H1 (cell line): Measurements from ENCODE around the gene BEST3. TPM values are rescaled to one million over a fixed set of nuclear protein-coding genes. Genes with fewer than 3 reads are reported as not detected.

Experiments used
- CTCF ChIA-PET: fragments of 300-600 bp; sonication (Branson Sonifier 250); formaldehyde crosslinking; loops from one replicate; lab custom pipeline; 2021; ENCODE audit not compliant: partially characterized antibody; lab: Charles Lee
- POLR2A ChIA-PET: fragments of 300-600 bp; sonication (Branson Sonifier 250); formaldehyde crosslinking; loops from one replicate; lab custom pipeline; 2021; ENCODE audit warnings: inconsistent platforms; ENCODE audit not compliant: partially characterized antibody; lab: Charles Lee
- DNase-seq, 2 experiments: peaks; one replicate each; pipeline versions ENCODE4 v3.0.0 to v3.0.0-alpha.2; 2010 to 2022; ENCODE audit warnings: low spot score in 2 of 2, low read depth in 1 of 2, mixed read lengths in 1 of 2
- FAIRE-seq: peaks from 2 replicates; lab custom pipeline; 2011; peaks lifted over from hg19 to GRCh38; lab: Jason Lieb, UNC
- H2AFZ ChIP-seq: 2 replicates; pipeline ENCODE4 v1.8.1; 2012; ENCODE audit warnings: low read length, inconsistent platforms
- H2AK5ac ChIP-seq: 2 replicates; pipeline ENCODE4 v1.6.1; 2013; ENCODE audit warnings: low read depth, low read length
- H2BK120ac ChIP-seq: replicated peaks from 2 replicates; pipeline ENCODE3; 2013; ENCODE audit warnings: low read depth, low read length, inconsistent platforms
- H2BK12ac ChIP-seq: 2 replicates; pipeline ENCODE4 v1.6.1; 2013; ENCODE audit warnings: low read depth, low read length
- H2BK15ac ChIP-seq: 2 replicates; pipeline ENCODE4 v1.6.1; 2013; ENCODE audit warnings: low read length
- H2BK20ac ChIP-seq: 2 replicates; pipeline ENCODE4 v1.6.1; 2013; ENCODE audit warnings: low read length
- H2BK5ac ChIP-seq: 2 replicates; pipeline ENCODE4 v1.6.1; 2013; ENCODE audit warnings: low read depth, low read length
- H3K14ac ChIP-seq: 2 replicates; pipeline ENCODE4 v1.6.1; 2013; ENCODE audit warnings: inconsistent platforms; ENCODE audit not compliant: insufficient read length
- H3K18ac ChIP-seq: 2 replicates; pipeline ENCODE4 v1.6.1; 2013; ENCODE audit warnings: low read length; ENCODE audit errors: extremely low read depth
- H3K23ac ChIP-seq: 2 replicates; pipeline ENCODE4 v1.6.1; 2013; ENCODE audit warnings: inconsistent platforms; ENCODE audit not compliant: insufficient read length
- H3K23me2 ChIP-seq: 2 replicates; pipeline ENCODE4 v1.6.1; 2013; ENCODE audit warnings: low read depth, low read length
- H3K27ac ChIP-seq: 2 replicates; pipeline ENCODE4 v1.6.1; 2011; ENCODE audit warnings: low read depth, low read length, inconsistent platforms
- H3K27me3 ChIP-seq, 4 experiments: replicated peaks in 1 of 4; 1 replicate in 1 of 4; 2 replicates in 3 of 4; pipeline versions ENCODE4 v1.6.1 to v1.8.1; 2011 to 2013; ENCODE audit warnings: low read length in 3 of 4, mild to moderate bottlenecking in 3 of 4, inconsistent platforms in 2 of 4, mixed read lengths in 2 of 4, moderate library complexity in 1 of 4; ENCODE audit not compliant: control insufficient read depth in 3 of 4, insufficient read depth in 3 of 4; ENCODE audit errors: extremely low read depth in 1 of 4
- H3K36me3 ChIP-seq, 4 experiments: 2 replicates each; pipeline versions ENCODE4 v1.6.1 to v1.8.1; 2011 to 2013; ENCODE audit warnings: mild to moderate bottlenecking in 4 of 4, low read length in 3 of 4, moderate library complexity in 2 of 4, control low read depth in 1 of 4, inconsistent platforms in 1 of 4; ENCODE audit not compliant: insufficient read depth in 4 of 4, control insufficient read depth in 2 of 4
- H3K4ac ChIP-seq: replicated peaks from 2 replicates; pipeline ENCODE3; 2013; ENCODE audit warnings: low read length, low read depth, mixed read lengths, inconsistent platforms; ENCODE audit not compliant: insufficient read length
- H3K4me1 ChIP-seq, 4 experiments: replicated peaks in 1 of 4; 1 replicate in 1 of 4; 2 replicates in 3 of 4; pipeline versions ENCODE4 v1.6.1 to v1.8.1; 2011 to 2013; ENCODE audit warnings: low read length in 3 of 4, inconsistent platforms in 2 of 4, mixed read lengths in 1 of 4; ENCODE audit not compliant: insufficient read depth in 4 of 4, control insufficient read depth in 3 of 4
- H3K4me2 ChIP-seq, 2 experiments: 2 replicates each; pipeline versions ENCODE4 v1.6.1 to v1.8.1; 2011 to 2013; ENCODE audit warnings: low read depth in 2 of 2, low read length in 2 of 2, control low read depth in 1 of 2, inconsistent platforms in 1 of 2, mild to moderate bottlenecking in 1 of 2; ENCODE audit not compliant: insufficient read depth in 1 of 2
- H3K4me3 ChIP-seq, 4 experiments: fragments of 200-600, 300-600 bp in 1 of 4; sonication (generic), shearing (Covaris generic), sonication (Bioruptor Twin) in 1 of 4; 2 replicates each; pipeline versions ENCODE4 v1.5.1 to v1.8.1; 2011 to 2016; ENCODE audit warnings: low read length in 4 of 4, low read depth in 3 of 4, control low read depth in 2 of 4, inconsistent platforms in 2 of 4, mild to moderate bottlenecking in 2 of 4, mixed read lengths in 1 of 4, moderate library complexity in 1 of 4; ENCODE audit not compliant: insufficient read depth in 2 of 4; ENCODE audit errors: extremely low read depth in 1 of 4
- H3K56ac ChIP-seq: replicated peaks from 2 replicates; pipeline ENCODE3; 2013; ENCODE audit warnings: low read depth, mild to moderate bottlenecking, mixed read lengths, low read length, inconsistent platforms; ENCODE audit not compliant: insufficient read length
- H3K79me1 ChIP-seq: 2 replicates; pipeline ENCODE4 v1.6.1; 2013; ENCODE audit warnings: low read depth, low read length, control low read depth
- H3K79me2 ChIP-seq, 2 experiments: 2 replicates each; pipeline versions ENCODE4 v1.6.1 to v1.8.1; 2012 to 2013; ENCODE audit warnings: low read length in 2 of 2, mild to moderate bottlenecking in 2 of 2, inconsistent platforms in 1 of 2; ENCODE audit not compliant: insufficient read depth in 2 of 2, control insufficient read depth in 1 of 2
- H3K9ac ChIP-seq, 4 experiments: replicated peaks in 1 of 4; 1 replicate in 1 of 4; 2 replicates in 3 of 4; pipeline versions ENCODE4 v1.6.1 to v1.8.1; 2011 to 2013; ENCODE audit warnings: low read depth in 3 of 4, low read length in 3 of 4, control low read depth in 2 of 4, mild to moderate bottlenecking in 2 of 4, moderate library complexity in 2 of 4, inconsistent platforms in 1 of 4; ENCODE audit errors: extremely low read depth in 1 of 4
- H3K9me3 ChIP-seq, 2 experiments: 2 replicates each; pipeline versions ENCODE4 v1.6.1 to v1.8.1; 2012 to 2013; ENCODE audit warnings: mild to moderate bottlenecking in 2 of 2, moderate library complexity in 2 of 2, control low read depth in 1 of 2, inconsistent platforms in 1 of 2, low read depth in 1 of 2, low read length in 1 of 2, mixed read lengths in 1 of 2; ENCODE audit not compliant: insufficient read depth in 2 of 2
- H4K20me1 ChIP-seq, 2 experiments: replicated peaks in 1 of 2; 2 replicates each; pipeline versions ENCODE3 to v1.8.1; 2011 to 2013; ENCODE audit warnings: inconsistent platforms in 2 of 2, low read length in 2 of 2, mild to moderate bottlenecking in 1 of 2; ENCODE audit not compliant: insufficient read depth in 2 of 2, control insufficient read depth in 1 of 2
- H4K5ac ChIP-seq: 2 replicates; pipeline ENCODE4 v1.6.1; 2013; ENCODE audit warnings: low read length, low read depth, mixed read lengths, inconsistent platforms; ENCODE audit not compliant: insufficient read length
- H4K8ac ChIP-seq: 2 replicates; pipeline ENCODE4 v1.8.0; 2013; ENCODE audit warnings: mild to moderate bottlenecking, moderate library complexity, low read length, inconsistent platforms; ENCODE audit not compliant: insufficient read depth; ENCODE audit errors: extremely low read depth
- H4K91ac ChIP-seq: replicated peaks from 2 replicates; pipeline ENCODE3; 2013; ENCODE audit warnings: low read length, mixed read lengths, inconsistent platforms; ENCODE audit not compliant: insufficient read length
- CREB1 ChIP-seq: IDR thresholded peaks from 2 replicates; pipeline ENCODE4 v1.6.1; 2012; ENCODE audit warnings: inconsistent platforms
- CTCF ChIP-seq, 3 experiments: IDR thresholded peaks; 1 replicate in 2 of 3; 2 replicates in 1 of 3; pipeline versions ENCODE4 v1.5.1 to v1.6.1; 2011; ENCODE audit warnings: low read length in 3 of 3, mild to moderate bottlenecking in 3 of 3, inconsistent platforms in 2 of 3, low read depth in 1 of 3, moderate library complexity in 1 of 3; ENCODE audit not compliant: insufficient read depth in 1 of 3; ENCODE audit errors: control extremely low read depth in 1 of 3
- RAD21 ChIP-seq, 2 experiments: IDR thresholded peaks in 1 of 2; conservative IDR thresholded peaks in 1 of 2; 2 replicates each; pipeline ENCODE4 v1.6.1; 2011; ENCODE audit warnings: low read depth in 2 of 2, low read length in 2 of 2, improper control_type of control experiment in 1 of 2, inconsistent platforms in 1 of 2, mild to moderate bottlenecking in 1 of 2, moderate library complexity in 1 of 2
- WGBS, 2 experiments: shearing (Covaris generic) in 1 of 2; methylation state at CpG; one replicate each; pipeline versions ENCODE4 v1.1.6 to v1.1.7; 2013 to 2015; ENCODE audit warnings: low lambda C conversion rate in 2 of 2, mixed read lengths in 2 of 2, inconsistent platforms in 1 of 2, low coverage in 1 of 2, missing lambda C conversion rate in 1 of 2; ENCODE audit not compliant: insufficient replicate concordance in 2 of 2, insufficient coverage in 1 of 2, insufficient read length in 1 of 2; ENCODE audit errors: extremely low coverage in 1 of 2, missing lambda C conversion rate in 1 of 2; 5-methylcytosine and 5-hydroxymethylcytosine counted together
- polyA plus RNA-seq, 7 experiments: library from polyadenylated mRNA; depleted of rRNA in 3 of 7; stranded (reverse) in 5 of 7; unstranded in 2 of 7; fragments of >200 nt in 5 of 7; fragments of 200-250 nt in 2 of 7; gene quantifications; 1 replicate in 5 of 7; 2 replicates in 1 of 7; 4 replicates in 1 of 7; pipeline versions ENCODE4 v1.2.1 to v1.2.3, GENCODE V29; 2011 to 2013; ENCODE audit warnings: missing spikeins in 2 of 7, mixed read lengths in 2 of 7
- total RNA-seq: library from RNA; stranded (reverse); fragmentation: NEBNext Ultra II Directional; extraction: Animal tissue kit (Norgen Biotek cat#: 25700); gene quantifications from 2 replicates; pipeline ENCODE4 v1.2.1, GENCODE V29; 2021

Gene BEST3
- total and polyA plus RNA-seq, 2 of the 8 experiments (the other 6 are each of a cell fraction or from before 2014, with no cell fraction given) = 0.17 TPM; not detected in 1

GRCh38 chr12:69630191-69630590 lies 68.9 kb downstream of the BEST3 start:
- H3K14ac ChIP-seq = no peak overlapping the region
- H3K23me2 ChIP-seq = no peaks in the 10 kb centered on the region; the same call in 1 of the 2 replicates
- H3K9me3 ChIP-seq = no peaks in the 10 kb centered on the region
- no peak overlapping the region for H3K4ac ChIP-seq
- H3K79me1 ChIP-seq = no peaks in the 10 kb centered on the region
- H3K79me2 ChIP-seq = no peaks in the 10 kb centered on the region
- no peaks in the 10 kb centered on the region for H4K20me1 ChIP-seq
- H3K4me3 ChIP-seq = no peak overlapping the region
- H3K27me3 ChIP-seq = no peaks in the 10 kb centered on the region
- no peak overlapping the region for H3K27ac ChIP-seq
- peaks cover 0 to 4% (median 1%) of the 10 kb centered on the region in 4 experiments; a peak in 2 of 7 replicates for H3K4me1 ChIP-seq
- H4K91ac ChIP-seq = no peak overlapping the region
- DNase-seq (no peak), FAIRE-seq (peak; percentile 69)
- no peak overlapping the region for H2BK20ac ChIP-seq
- ChIA-PET POLR2A (no interaction called here), CTCF (interaction anchor here (1.0 to 8.3 kb wide), 12 partner anchors 10 to 299 kb away, joined by 3 to 68 read pairs (median 4); partner anchors contain the start of gene LRRC10)
- no peak overlapping the region for H2AK5ac ChIP-seq
- no peak overlapping the region for H2BK15ac ChIP-seq
- H3K36me3 ChIP-seq = no peaks in the 10 kb centered on the region
- H3K4me2 ChIP-seq = no peak overlapping the region
- H2BK5ac ChIP-seq = no peak overlapping the region
- 72% methylated on average over 6 of the region's 6 CpGs; no CpG with 5 or more reads in 1 of the 2 experiments for WGBS, 2 experiments
- H3K18ac ChIP-seq = no peak overlapping the region
- no peak overlapping the region for H4K8ac ChIP-seq
- no peak overlapping the region for H3K9ac ChIP-seq
- TF ChIP-seq CREB1 (no peak), CTCF (IDR thresholded peaks at IDR 0.05; ENCODE audit: control extremely low read depth in 1 of 3, insufficient read depth in 1 of 3, low read depth in 1 of 3, low read length in 3 of 3) (peak; percentile 49 to 69 (median 52)), RAD21 (IDR thresholded peaks at IDR 0.05 in 1 of 2, conservative IDR thresholded peaks at IDR 0.05 in 1 of 2; ENCODE audit: low read depth in 2 of 2, low read length in 2 of 2) (peak; percentile 42 to 55; a peak in 3 of 4 replicates)
- H2BK120ac ChIP-seq = no peak overlapping the region
- H2BK12ac ChIP-seq = 0 out of 2 replicates have a peak overlapping the region, but pooled peaks have one; percentile 39
- no peak overlapping the region for H2AFZ ChIP-seq
- no peak overlapping the region for H4K5ac ChIP-seq
- H3K56ac ChIP-seq = no peak overlapping the region
- no peak overlapping the region for H3K23ac ChIP-seq
